GM12801 (cell line): ENCODE results near the gene FCRL3.

ENCODE experiments used
- TF ChIP-seq, protein P1 (sequence below): IDR thresholded peaks from one replicate; pipeline ENCODE4 v1.5.1; 2011; ENCODE audit warnings: control low read depth; ENCODE audit not compliant: insufficient read length; ENCODE audit errors: extremely low read depth

FCRL3 gene

GRCh38 chr1:157648317-157648716 is 52.3 kb downstream of the FCRL3 start:
- TF ChIP-seq, protein P1, sequence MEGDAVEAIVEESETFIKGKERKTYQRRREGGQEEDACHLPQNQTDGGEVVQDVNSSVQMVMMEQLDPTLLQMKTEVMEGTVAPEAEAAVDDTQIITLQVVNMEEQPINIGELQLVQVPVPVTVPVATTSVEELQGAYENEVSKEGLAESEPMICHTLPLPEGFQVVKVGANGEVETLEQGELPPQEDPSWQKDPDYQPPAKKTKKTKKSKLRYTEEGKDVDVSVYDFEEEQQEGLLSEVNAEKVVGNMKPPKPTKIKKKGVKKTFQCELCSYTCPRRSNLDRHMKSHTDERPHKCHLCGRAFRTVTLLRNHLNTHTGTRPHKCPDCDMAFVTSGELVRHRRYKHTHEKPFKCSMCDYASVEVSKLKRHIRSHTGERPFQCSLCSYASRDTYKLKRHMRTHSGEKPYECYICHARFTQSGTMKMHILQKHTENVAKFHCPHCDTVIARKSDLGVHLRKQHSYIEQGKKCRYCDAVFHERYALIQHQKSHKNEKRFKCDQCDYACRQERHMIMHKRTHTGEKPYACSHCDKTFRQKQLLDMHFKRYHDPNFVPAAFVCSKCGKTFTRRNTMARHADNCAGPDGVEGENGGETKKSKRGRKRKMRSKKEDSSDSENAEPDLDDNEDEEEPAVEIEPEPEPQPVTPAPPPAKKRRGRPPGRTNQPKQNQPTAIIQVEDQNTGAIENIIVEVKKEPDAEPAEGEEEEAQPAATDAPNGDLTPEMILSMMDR, result no peak

DNA sequence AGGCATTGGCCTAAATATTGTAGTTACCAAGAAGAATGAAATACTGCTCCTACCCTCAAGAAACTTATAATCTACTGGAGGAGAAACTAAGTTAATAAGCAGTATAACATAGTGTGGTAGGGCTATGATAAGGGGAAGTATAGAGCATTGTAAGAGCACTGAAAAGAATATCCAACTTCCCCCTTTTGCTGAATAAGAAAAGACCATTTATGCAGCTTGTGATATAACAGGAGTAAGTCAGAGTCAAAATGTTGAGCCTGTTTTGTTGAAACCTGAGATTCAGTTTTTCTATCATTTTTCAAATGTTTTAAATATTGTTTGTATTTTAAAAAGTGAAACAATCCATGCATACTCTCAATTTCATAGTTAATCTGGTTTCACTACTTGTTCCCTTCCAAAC is 54.4 kb downstream of the FCRL3 start:
- TF ChIP-seq, protein P1, result no peak

- TF ChIP-seq, protein P1, result no peak
Observed at GRCh38 chr1:157641177-157641576, 59.4 kb downstream of the FCRL3 start.

- TF ChIP-seq, protein P1, result no peak
Observed at GRCh38 chr1:157639800-157640199, 60.8 kb downstream of the FCRL3 start.

DNA sequence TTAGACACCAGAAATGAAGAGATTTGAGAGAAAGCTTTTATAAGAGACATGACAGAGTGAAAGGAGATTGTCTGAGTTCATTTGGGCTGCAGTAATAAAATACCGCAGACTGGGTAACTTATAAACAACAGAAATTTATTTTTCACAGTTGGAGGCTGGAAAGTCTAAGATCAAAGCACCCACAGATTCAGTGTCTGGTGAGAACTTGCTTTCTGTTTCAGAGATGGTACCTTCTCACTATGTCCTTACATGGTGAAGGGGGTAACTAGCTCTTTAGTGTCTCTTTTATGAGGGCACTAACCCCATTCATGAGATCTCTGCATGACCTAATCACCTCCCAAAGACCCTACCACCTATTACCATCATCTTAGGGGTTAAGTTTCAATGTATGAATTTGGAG is 71.8 kb downstream of the FCRL3 start:
- TF ChIP-seq, protein P1, result no peak
